GM12872 (cell line): ENCODE measurements around the gene LINC01488.

Source experiments
- CTCF ChIP-seq: IDR thresholded peaks from 3 replicates; pipeline ENCODE4 v1.5.1; 2011; ENCODE audit warnings: low read depth, mild to moderate bottlenecking, low read length, moderate library complexity; ENCODE audit not compliant: insufficient read depth

LINC01488 gene

GRCh38 chr11:69467196-69467595 lies 14.3 kb upstream of the LINC01488 start:
- no peak for TF ChIP-seq CTCF

- TF ChIP-seq CTCF, result no peak
Observed at GRCh38 chr11:69467646-69468045, 13.8 kb upstream of the LINC01488 start.

- TF ChIP-seq CTCF, result no peak
Observed at GRCh38 chr11:69468221-69468620, 13.2 kb upstream of the LINC01488 start.

- TF ChIP-seq CTCF, result no peak
Observed at GRCh38 chr11:69468911-69469885, 12.3 kb upstream of the LINC01488 start.

- no peak for TF ChIP-seq CTCF
Observed at GRCh38 chr11:69470301-69470700, 11.2 kb upstream of the LINC01488 start.

- no peak for TF ChIP-seq CTCF
Observed at GRCh38 chr11:69470793-69471728, 10.4 kb upstream of the LINC01488 start.
